ENCODE measurements around the gene UBAC1.

- no peak for TF ChIP-seq CEBPB (IDR thresholded peaks at IDR 0.05)
- TF ChIP-seq USF1 (IDR thresholded peaks at IDR 0.05) = no peak
- no peak for TF ChIP-seq TCF12 (IDR thresholded peaks at IDR 0.05; ENCODE audit: low read depth)
- no peak for TF ChIP-seq YY1 (IDR thresholded peaks at IDR 0.05; ENCODE audit: low read depth)
- no peak for TF ChIP-seq EGR1 (IDR thresholded peaks at IDR 0.05)
- TF ChIP-seq FOXM1 (IDR thresholded peaks at IDR 0.05; ENCODE audit: borderline replicate concordance, low read depth) = no peak
- TF ChIP-seq NFIC (IDR thresholded peaks at IDR 0.05) = no peak
- TF ChIP-seq TAF1 (IDR thresholded peaks at IDR 0.05; ENCODE audit: low read depth) = no peak
- TF ChIP-seq MAX (IDR thresholded peaks at IDR 0.05) = no peak
- TF ChIP-seq RAD21 (IDR thresholded peaks at IDR 0.05; ENCODE audit: low read depth) = no peak
- no peak for TF ChIP-seq EP300 (IDR thresholded peaks at IDR 0.05; ENCODE audit: borderline replicate concordance)
- TF ChIP-seq REST (IDR thresholded peaks at IDR 0.05; ENCODE audit: low read depth) = no peak
These were observed 19.7 kb downstream of the UBAC1 start for GRCh38 chr9:135941288-135941995.

All from Ishikawa (cell line).